GM23338 (cell line): ENCODE results near the gene CEP55. TPM values are rescaled to one million over a fixed set of nuclear protein-coding genes. Genes with fewer than 3 reads are reported as not detected.

ENCODE experiments used
- ATAC-seq: fragments of 200-7000 bp; cut with Tn5 transposase; 3 replicates; pipeline ENCODE4 v1.9.1; 2020
- DNase-seq: peaks from one replicate; pipeline ENCODE4 v3.0.0-alpha.2; 2015; ENCODE audit warnings: low spot score
- H2AFZ ChIP-seq: fragments of 200-600 bp; sonication (generic); 2 replicates; pipeline ENCODE4 v1.8.0; 2016; ENCODE audit warnings: antibody characterized with exemption, mild to moderate bottlenecking, moderate library complexity
- H3F3A ChIP-seq: fragments of 200-600 bp; sonication (generic); replicated peaks from 2 replicates; pipeline ENCODE4 v1.8.0; 2017; ENCODE audit warnings: antibody characterized with exemption, mixed run types, low read depth
- H3K27ac ChIP-seq: fragments of 200-600 bp; sonication (generic); 2 replicates; pipeline ENCODE4 v1.6.1; 2016; ENCODE audit warnings: low read depth
- H3K27me3 ChIP-seq: fragments of 200-600 bp; sonication (generic); 2 replicates; pipeline ENCODE4 v1.8.0; 2016; ENCODE audit warnings: mild to moderate bottlenecking, mixed run types, moderate library complexity; ENCODE audit not compliant: insufficient read depth
- H3K36me3 ChIP-seq: fragments of 200-600 bp; sonication (generic); 2 replicates; pipeline ENCODE4 v1.8.0; 2016; ENCODE audit warnings: mild to moderate bottlenecking; ENCODE audit not compliant: insufficient read depth
- H3K4me1 ChIP-seq: fragments of 200-600 bp; sonication (generic); 2 replicates; pipeline ENCODE4 v1.8.0; 2016; ENCODE audit warnings: mild to moderate bottlenecking, moderate library complexity; ENCODE audit not compliant: insufficient read depth
- H3K4me2 ChIP-seq: fragments of 200-600 bp; sonication (generic); 2 replicates; pipeline ENCODE4 v1.7.1; 2017; ENCODE audit warnings: mixed run types
- H3K4me3 ChIP-seq: fragments of 200-600 bp; sonication (generic); 2 replicates; pipeline ENCODE4 v1.6.1; 2016; ENCODE audit warnings: mixed run types
- H3K79me2 ChIP-seq: fragments of 200-600 bp; sonication (generic); replicated peaks from 2 replicates; pipeline ENCODE4 v1.8.0; 2017; ENCODE audit warnings: mild to moderate bottlenecking; ENCODE audit not compliant: insufficient read depth
- H3K9me2 ChIP-seq: fragments of 200-600 bp; sonication (generic); 2 replicates; pipeline ENCODE4 v1.8.0; 2017; ENCODE audit not compliant: insufficient read depth
- H4K20me1 ChIP-seq: fragments of 200-600 bp; sonication (generic); replicated peaks from 2 replicates; pipeline ENCODE4 v1.8.0; 2017; ENCODE audit warnings: mild to moderate bottlenecking; ENCODE audit not compliant: insufficient read depth
- H3K27ac Mint-ChIP-seq: 2 replicates; pipeline ENCODE4 v1.8.0; 2020; ENCODE audit warnings: inconsistent platforms, mild to moderate bottlenecking, moderate library complexity, mixed read lengths
- H3K27me3 Mint-ChIP-seq: 3 replicates; pipeline ENCODE4 v1.8.0; 2022; ENCODE audit warnings: low read depth, mild to moderate bottlenecking, moderate library complexity, mixed read lengths, inconsistent platforms; ENCODE audit not compliant: insufficient read depth, poor library complexity
- H3K36me3 Mint-ChIP-seq: 3 replicates; pipeline ENCODE4 v1.8.0; 2021; ENCODE audit warnings: low read depth, mild to moderate bottlenecking, inconsistent platforms, moderate library complexity, mixed read lengths
- H3K4me1 Mint-ChIP-seq: 3 replicates; pipeline ENCODE4 v1.8.0; 2020; ENCODE audit warnings: mild to moderate bottlenecking, inconsistent platforms, mixed read lengths
- H3K4me3 Mint-ChIP-seq: 3 replicates; pipeline ENCODE4 v1.8.0; 2021; ENCODE audit warnings: moderate library complexity, mild to moderate bottlenecking, inconsistent platforms, mixed read lengths
- H3K9me3 Mint-ChIP-seq: 3 replicates; pipeline ENCODE4 v1.8.0; 2020; ENCODE audit warnings: moderate library complexity, mild to moderate bottlenecking, inconsistent platforms, mixed read lengths
- CREB1 ChIP-seq: fragments of 250-450 bp; sonication (Bioruptor Pico); IDR thresholded peaks from 2 replicates; pipeline ENCODE4 v1.5.0; 2020; ENCODE audit warnings: low read depth, mild to moderate bottlenecking, moderate library complexity
- ETS1 ChIP-seq: IDR thresholded peaks from 2 replicates; pipeline ENCODE4 v1.6.1; 2016; ENCODE audit warnings: antibody characterized with exemption
- EZH2 ChIP-seq: fragments of 200-600 bp; sonication (generic); IDR thresholded peaks from one replicate; pipeline ENCODE4 v1.8.0; 2017; ENCODE audit warnings: antibody characterized with exemption, mild to moderate bottlenecking, low read depth; ENCODE audit not compliant: unreplicated experiment
- EZH2phosphoT487 ChIP-seq: fragments of 200-600 bp; sonication (generic); IDR thresholded peaks from one replicate; pipeline ENCODE4 v1.8.1; 2018; ENCODE audit warnings: antibody characterized with exemption; ENCODE audit not compliant: unreplicated experiment
- JUNB ChIP-seq: IDR thresholded peaks from one replicate; pipeline ENCODE4 v1.6.1; 2016; ENCODE audit warnings: antibody characterized with exemption; ENCODE audit not compliant: unreplicated experiment
- NANOG ChIP-seq: IDR thresholded peaks from 2 replicates; pipeline ENCODE4 v1.6.1; 2016; ENCODE audit warnings: antibody characterized with exemption, borderline replicate concordance
- REST ChIP-seq: IDR thresholded peaks from one replicate; pipeline ENCODE4 v1.6.1; 2018; ENCODE audit warnings: antibody characterized with exemption; ENCODE audit not compliant: unreplicated experiment
- STAT1 ChIP-seq: IDR thresholded peaks from one replicate; pipeline ENCODE4 v1.6.1; 2016; ENCODE audit warnings: antibody characterized with exemption; ENCODE audit not compliant: unreplicated experiment
- ZNF331 ChIP-seq: fragments of 250-450 bp; sonication (Bioruptor Pico); IDR thresholded peaks from 2 replicates; pipeline ENCODE4 v1.5.0; 2020; ENCODE audit warnings: low read depth, mild to moderate bottlenecking, moderate library complexity
- polyA plus RNA-seq: library from polyadenylated mRNA; unstranded; fragments of >200 nt; fragmentation: Nextera tagmentation; extraction: Ambion mirVana; gene quantifications from 2 replicates; pipeline ENCODE4 v1.2.1, GENCODE V29; 2016
- total RNA-seq: library from RNA; depleted of rRNA; stranded (reverse); fragments of >200 nt; shearing (Covaris generic); gene quantifications from 2 replicates; pipeline ENCODE4 v1.2.3, GENCODE V29; 2014
- TF ChIP-seq, protein P1 (sequence below), 2 experiments: fragments of 200-600 bp in 1 of 2; sonication (generic) in 1 of 2; conservative IDR thresholded peaks; 2 replicates each; pipeline versions ENCODE4 v1.5.1 to v1.6.1; 2016 to 2017; ENCODE audit warnings: antibody characterized with exemption in 2 of 2, low read depth in 2 of 2, mild to moderate bottlenecking in 2 of 2, moderate library complexity in 1 of 2

CEP55 gene
- total and polyA plus RNA-seq, 2 experiments from 2014 or later = 12.4 to 22.4 TPM

DNA sequence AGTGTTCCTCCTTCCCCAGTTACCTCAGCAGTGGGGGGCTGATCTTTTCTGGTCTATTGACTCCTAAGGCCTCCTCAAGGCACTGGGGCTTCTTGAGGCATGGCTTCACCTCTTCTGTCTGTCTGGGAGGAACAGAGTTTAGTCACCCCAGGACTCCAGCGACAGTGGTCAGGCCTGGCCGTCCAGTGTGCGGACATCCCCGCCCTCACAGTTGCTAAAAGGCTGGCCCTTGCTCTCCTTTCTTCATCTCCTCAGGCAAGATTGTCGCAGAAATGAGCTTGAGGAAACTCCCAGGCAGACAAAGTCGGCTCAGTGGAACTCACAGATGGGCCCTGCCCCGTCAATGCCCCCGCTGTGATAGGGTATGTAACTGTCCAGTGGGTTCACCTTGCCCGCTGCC, 63.1 kb downstream of the CEP55 start:
- Histone ChIP-seq H3K36me3 (no peaks in the 10 kb centered on the region), H3K4me2 (no peak overlapping the region), H3K27ac (no peak overlapping the region), H3K27me3 (peaks cover 12% of the 10 kb centered on the region), H4K20me1 (no peaks in the 10 kb centered on the region), H3K4me3 (no peak overlapping the region), H3F3A (no peaks in the 10 kb centered on the region), H3K4me1 (peaks cover 8% of the 10 kb centered on the region; the same call in 1 of the 2 replicates), H3K79me2 (no peaks in the 10 kb centered on the region), H2AFZ (no peak overlapping the region), H3K9me2 (no peaks in the 10 kb centered on the region)
- TF ChIP-seq ZNF331 (CRISPR knock-in tag) = no peak
- TF ChIP-seq EZH2phosphoT487 = no peak
- no peak for TF ChIP-seq ETS1
- TF ChIP-seq EZH2 = no peak
- TF ChIP-seq CREB1 (CRISPR knock-in tag) = no peak
- TF ChIP-seq REST = no peak
- DNase-seq (no peak), ATAC-seq (no peak)
- H3K4me1 Mint-ChIP-seq = peaks cover 17% of the 10 kb centered on the region
- no peak overlapping the region for H3K4me3 Mint-ChIP-seq
- H3K27ac Mint-ChIP-seq = no peak overlapping the region
- H3K27me3 Mint-ChIP-seq = peaks cover 3% of the 10 kb centered on the region
- H3K9me3 Mint-ChIP-seq = peaks cover 3% of the 10 kb centered on the region; the same call in 1 of the 3 replicates
- H3K36me3 Mint-ChIP-seq = no peaks in the 10 kb centered on the region

DNA sequence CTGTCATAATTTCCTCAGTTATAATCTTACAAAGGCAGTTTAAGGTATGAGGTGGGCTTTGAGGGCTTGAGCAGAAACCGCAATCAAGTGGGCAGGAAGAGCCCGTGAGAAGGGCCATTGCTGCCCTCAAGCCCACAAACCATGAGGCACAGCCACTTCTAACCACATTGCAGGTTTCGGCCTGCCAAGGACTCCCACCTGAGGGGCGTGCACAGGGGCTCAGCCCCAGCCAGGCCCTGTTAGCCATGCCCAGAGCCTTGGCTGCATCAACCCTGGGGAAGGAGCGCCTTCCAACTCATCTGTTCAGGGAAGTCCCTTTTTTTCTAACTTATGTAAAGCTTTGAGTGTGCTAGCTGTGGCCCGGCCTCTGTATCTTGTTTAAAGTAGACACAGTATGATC, 64.1 kb downstream of the CEP55 start:
- Mint-ChIP-seq H3K9me3 (peaks cover 3% of the 10 kb centered on the region; the same call in 1 of the 3 replicates), H3K27me3 (peaks cover 11% of the 10 kb centered on the region), H3K4me3 (no peak overlapping the region), H3K36me3 (no peaks in the 10 kb centered on the region), H3K27ac (no peak overlapping the region), H3K4me1 (peaks cover 9% of the 10 kb centered on the region; the same call in 2 of the 3 replicates)
- no peak for ATAC-seq
- Histone ChIP-seq H3K36me3 (no peaks in the 10 kb centered on the region), H4K20me1 (no peaks in the 10 kb centered on the region), H3K27me3 (peaks cover 23% of the 10 kb centered on the region), H3K4me1 (0 out of 2 replicates have a peak, but pooled peaks cover 2% of the 10 kb centered on the region), H3F3A (no peaks in the 10 kb centered on the region), H3K79me2 (no peaks in the 10 kb centered on the region), H2AFZ (no peak overlapping the region), H3K27ac (no peak overlapping the region), H3K4me3 (no peak overlapping the region), H3K4me2 (no peak overlapping the region), H3K9me2 (no peaks in the 10 kb centered on the region)
- no peak for DNase-seq
- TF ChIP-seq, protein P1, sequence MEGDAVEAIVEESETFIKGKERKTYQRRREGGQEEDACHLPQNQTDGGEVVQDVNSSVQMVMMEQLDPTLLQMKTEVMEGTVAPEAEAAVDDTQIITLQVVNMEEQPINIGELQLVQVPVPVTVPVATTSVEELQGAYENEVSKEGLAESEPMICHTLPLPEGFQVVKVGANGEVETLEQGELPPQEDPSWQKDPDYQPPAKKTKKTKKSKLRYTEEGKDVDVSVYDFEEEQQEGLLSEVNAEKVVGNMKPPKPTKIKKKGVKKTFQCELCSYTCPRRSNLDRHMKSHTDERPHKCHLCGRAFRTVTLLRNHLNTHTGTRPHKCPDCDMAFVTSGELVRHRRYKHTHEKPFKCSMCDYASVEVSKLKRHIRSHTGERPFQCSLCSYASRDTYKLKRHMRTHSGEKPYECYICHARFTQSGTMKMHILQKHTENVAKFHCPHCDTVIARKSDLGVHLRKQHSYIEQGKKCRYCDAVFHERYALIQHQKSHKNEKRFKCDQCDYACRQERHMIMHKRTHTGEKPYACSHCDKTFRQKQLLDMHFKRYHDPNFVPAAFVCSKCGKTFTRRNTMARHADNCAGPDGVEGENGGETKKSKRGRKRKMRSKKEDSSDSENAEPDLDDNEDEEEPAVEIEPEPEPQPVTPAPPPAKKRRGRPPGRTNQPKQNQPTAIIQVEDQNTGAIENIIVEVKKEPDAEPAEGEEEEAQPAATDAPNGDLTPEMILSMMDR (conservative IDR thresholded peaks at IDR 0.05; ENCODE audit: low read depth in 2 of 2) = no peak
- no peak for TF ChIP-seq JUNB
- no peak for TF ChIP-seq ZNF331 (CRISPR knock-in tag)
- no peak for TF ChIP-seq NANOG
- no peak for TF ChIP-seq STAT1
- no peak for TF ChIP-seq CREB1 (CRISPR knock-in tag)
- TF ChIP-seq EZH2phosphoT487 = no peak
